GM23248 (cell line): ENCODE measurements around the gene TRAF7.
"Not testable (repeated sequence)": the region's sequence is repeated elsewhere in the genome, so short reads cannot be mapped to it uniquely, and the experiment has no call there.

Experiments
- EZH2 ChIP-seq: fragments of 200-600 bp; sonication (generic); IDR thresholded peaks from 2 replicates; pipeline ENCODE4 v1.6.1; 2018; ENCODE audit warnings: antibody characterized with exemption, mild to moderate bottlenecking; ENCODE audit not compliant: insufficient read depth, poor library complexity, severe bottlenecking
- EZH2phosphoT487 ChIP-seq: fragments of 200-600 bp; sonication (generic); IDR thresholded peaks from 2 replicates; pipeline ENCODE4 v1.6.1; 2018; ENCODE audit warnings: antibody characterized with exemption, moderate library complexity, mild to moderate bottlenecking, low read depth; ENCODE audit not compliant: insufficient read depth

- not testable (repeated sequence) for TF ChIP-seq EZH2, EZH2phosphoT487
Measured at GRCh38 chr16:2124377-2124693, 31.2 kb upstream of the TRAF7 start.
